ENCODE measurements around the gene EMILIN1. TPM values are rescaled to one million over a fixed set of nuclear protein-coding genes. Genes with fewer than 3 reads are reported as not detected.

EMILIN1 gene
- total and polyA plus RNA-seq, 10 of the 15 experiments (the other 5 are each of a cell fraction or from before 2014, with no cell fraction given) = 0.01 to 2.3 (median 1.2) TPM; not detected in 2

DNA sequence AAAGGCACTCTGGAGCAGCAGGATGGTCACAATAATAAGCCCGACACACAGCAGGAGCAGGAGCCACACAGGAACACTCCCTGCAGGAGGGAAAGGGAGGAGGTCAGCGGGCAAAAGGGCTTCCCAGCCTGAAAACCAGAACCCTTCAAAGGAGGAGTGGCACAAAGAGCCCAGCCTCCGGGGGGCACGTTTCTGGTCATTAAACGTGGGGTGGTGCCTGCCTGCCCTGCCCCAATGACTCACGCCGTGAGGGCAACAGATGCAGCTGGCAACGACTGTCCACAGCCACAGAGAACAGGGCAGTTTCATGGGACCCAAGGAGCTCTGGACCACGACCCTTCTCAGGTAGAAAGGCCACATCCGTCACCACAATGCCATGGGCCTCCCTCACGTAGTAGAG, 53.0 kb downstream of the EMILIN1 start:
- POLR2A ChIA-PET = no interaction called here
- H3K4me3 ChIP-seq = no peak overlapping the region
- ATAC-seq = no peak
- peaks cover 10 to 17% of the 10 kb centered on the region in 2 experiments for H3K36me3 ChIP-seq (ENCODE audit: control insufficient read depth in 2 of 2, insufficient read depth in 2 of 2, low read length in 1 of 2)
- no peak overlapping the region for H3K27ac ChIP-seq (ENCODE audit: control insufficient read depth, insufficient read depth)
- no peaks in the 10 kb centered on the region for H3K27me3 ChIP-seq (replicated peaks in 1 of 2; ENCODE audit: control insufficient read depth in 2 of 2, insufficient read depth in 2 of 2, low read length in 1 of 2)
- RAD21 ChIA-PET (ENCODE audit: unreplicated experiment) = no interaction called here
- no peak for DNase-seq (ENCODE audit: low read depth, low spot score)
- in situ Hi-C loops (cut with MboI) (no loop called here), intact Hi-C loops (cut with micrococcal nuclease; ENCODE audit: unreplicated experiment) (loop anchor here (5.0 kb wide), 1 partner anchor 51 kb away; no protein-coding TSS in a partner anchor)
- no peak for FAIRE-seq
- 89% methylated on average over 11 of the region's 11 CpGs for WGBS (ENCODE audit: insufficient coverage, insufficient replicate concordance, low lambda C conversion rate, missing lambda C conversion rate)
- no peak overlapping the region for H3K9ac ChIP-seq (ENCODE audit: control insufficient read depth, insufficient read depth, low read length)
- H4K20me1 ChIP-seq (ENCODE audit: control insufficient read depth, insufficient read depth) = no peaks in the 10 kb centered on the region
- SMC1A ChIA-PET (ENCODE audit: uncharacterized antibody, unreplicated experiment) = interaction anchor here (1.5 kb wide), 1 partner anchor 34 kb away, joined by 4 read pairs; no protein-coding TSS in a partner anchor
- no peaks in the 10 kb centered on the region for H3K9me3 ChIP-seq (replicated peaks; ENCODE audit: control insufficient read depth, insufficient read depth, low read length)
- no TSS peak for BruUV-seq (replicated peaks)
- H3K4me1 ChIP-seq (ENCODE audit: control insufficient read depth, insufficient read depth, low read length) = peaks cover 8% of the 10 kb centered on the region
- H3K79me2 ChIP-seq (ENCODE audit: control insufficient read depth, insufficient read depth, low read length) = peaks cover 19% of the 10 kb centered on the region
- CTCF ChIA-PET = interaction anchor here (1.4 kb wide), 1 partner anchor 44 kb away, joined by 4 read pairs; no protein-coding TSS in a partner anchor
- no peak overlapping the region for H2AFZ ChIP-seq (ENCODE audit: control insufficient read depth, low read depth, low read length)
- no peak overlapping the region for H3K4me2 ChIP-seq (ENCODE audit: control insufficient read depth, insufficient read depth)
- TF ChIP-seq, protein P1, sequence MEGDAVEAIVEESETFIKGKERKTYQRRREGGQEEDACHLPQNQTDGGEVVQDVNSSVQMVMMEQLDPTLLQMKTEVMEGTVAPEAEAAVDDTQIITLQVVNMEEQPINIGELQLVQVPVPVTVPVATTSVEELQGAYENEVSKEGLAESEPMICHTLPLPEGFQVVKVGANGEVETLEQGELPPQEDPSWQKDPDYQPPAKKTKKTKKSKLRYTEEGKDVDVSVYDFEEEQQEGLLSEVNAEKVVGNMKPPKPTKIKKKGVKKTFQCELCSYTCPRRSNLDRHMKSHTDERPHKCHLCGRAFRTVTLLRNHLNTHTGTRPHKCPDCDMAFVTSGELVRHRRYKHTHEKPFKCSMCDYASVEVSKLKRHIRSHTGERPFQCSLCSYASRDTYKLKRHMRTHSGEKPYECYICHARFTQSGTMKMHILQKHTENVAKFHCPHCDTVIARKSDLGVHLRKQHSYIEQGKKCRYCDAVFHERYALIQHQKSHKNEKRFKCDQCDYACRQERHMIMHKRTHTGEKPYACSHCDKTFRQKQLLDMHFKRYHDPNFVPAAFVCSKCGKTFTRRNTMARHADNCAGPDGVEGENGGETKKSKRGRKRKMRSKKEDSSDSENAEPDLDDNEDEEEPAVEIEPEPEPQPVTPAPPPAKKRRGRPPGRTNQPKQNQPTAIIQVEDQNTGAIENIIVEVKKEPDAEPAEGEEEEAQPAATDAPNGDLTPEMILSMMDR (IDR thresholded peaks at IDR 0.05 in 2 of 3, conservative IDR thresholded peaks at IDR 0.05 in 1 of 3; ENCODE audit: control insufficient read depth in 2 of 3, extremely low read depth in 1 of 3, insufficient read depth in 1 of 3, low read depth in 3 of 3, low read length in 3 of 3) = no peak
- TF ChIP-seq SREBF1 (IDR thresholded peaks at IDR 0.05; ENCODE audit: low read length) (no peak), RB1 (IDR thresholded peaks at IDR 0.05; ENCODE audit: borderline replicate concordance) (no peak), CHD4 (IDR thresholded peaks at IDR 0.05) (no peak), ASH2L (IDR thresholded peaks at IDR 0.05; ENCODE audit: borderline replicate concordance, low read depth) (no peak), NRF1 (conservative IDR thresholded peaks at IDR 0.05; ENCODE audit: low read depth, low read length) (no peak), HCFC1 (IDR thresholded peaks at IDR 0.05; ENCODE audit: low read length) (no peak), STAT3 (IDR thresholded peaks at IDR 0.05; ENCODE audit: low read depth, low read length) (no peak), EP300 (IDR thresholded peaks at IDR 0.05; ENCODE audit: borderline replicate concordance in 1 of 2, control insufficient read depth in 1 of 2, low read depth in 2 of 2, low read length in 2 of 2) (no peak)
- TF ChIP-seq, protein P2, sequence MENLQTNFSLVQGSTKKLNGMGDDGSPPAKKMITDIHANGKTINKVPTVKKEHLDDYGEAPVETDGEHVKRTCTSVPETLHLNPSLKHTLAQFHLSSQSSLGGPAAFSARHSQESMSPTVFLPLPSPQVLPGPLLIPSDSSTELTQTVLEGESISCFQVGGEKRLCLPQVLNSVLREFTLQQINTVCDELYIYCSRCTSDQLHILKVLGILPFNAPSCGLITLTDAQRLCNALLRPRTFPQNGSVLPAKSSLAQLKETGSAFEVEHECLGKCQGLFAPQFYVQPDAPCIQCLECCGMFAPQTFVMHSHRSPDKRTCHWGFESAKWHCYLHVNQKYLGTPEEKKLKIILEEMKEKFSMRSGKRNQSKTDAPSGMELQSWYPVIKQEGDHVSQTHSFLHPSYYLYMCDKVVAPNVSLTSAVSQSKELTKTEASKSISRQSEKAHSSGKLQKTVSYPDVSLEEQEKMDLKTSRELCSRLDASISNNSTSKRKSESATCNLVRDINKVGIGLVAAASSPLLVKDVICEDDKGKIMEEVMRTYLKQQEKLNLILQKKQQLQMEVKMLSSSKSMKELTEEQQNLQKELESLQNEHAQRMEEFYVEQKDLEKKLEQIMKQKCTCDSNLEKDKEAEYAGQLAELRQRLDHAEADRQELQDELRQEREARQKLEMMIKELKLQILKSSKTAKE (IDR thresholded peaks at IDR 0.05; ENCODE audit: low read depth, poor library complexity, severe bottlenecking) = no peak
- TF ChIP-seq, protein P3, sequence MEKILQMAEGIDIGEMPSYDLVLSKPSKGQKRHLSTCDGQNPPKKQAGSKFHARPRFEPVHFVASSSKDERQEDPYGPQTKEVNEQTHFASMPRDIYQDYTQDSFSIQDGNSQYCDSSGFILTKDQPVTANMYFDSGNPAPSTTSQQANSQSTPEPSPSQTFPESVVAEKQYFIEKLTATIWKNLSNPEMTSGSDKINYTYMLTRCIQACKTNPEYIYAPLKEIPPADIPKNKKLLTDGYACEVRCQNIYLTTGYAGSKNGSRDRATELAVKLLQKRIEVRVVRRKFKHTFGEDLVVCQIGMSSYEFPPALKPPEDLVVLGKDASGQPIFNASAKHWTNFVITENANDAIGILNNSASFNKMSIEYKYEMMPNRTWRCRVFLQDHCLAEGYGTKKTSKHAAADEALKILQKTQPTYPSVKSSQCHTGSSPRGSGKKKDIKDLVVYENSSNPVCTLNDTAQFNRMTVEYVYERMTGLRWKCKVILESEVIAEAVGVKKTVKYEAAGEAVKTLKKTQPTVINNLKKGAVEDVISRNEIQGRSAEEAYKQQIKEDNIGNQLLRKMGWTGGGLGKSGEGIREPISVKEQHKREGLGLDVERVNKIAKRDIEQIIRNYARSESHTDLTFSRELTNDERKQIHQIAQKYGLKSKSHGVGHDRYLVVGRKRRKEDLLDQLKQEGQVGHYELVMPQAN (conservative IDR thresholded peaks at IDR 0.05) = no peak
- TF ChIP-seq, protein P4, sequence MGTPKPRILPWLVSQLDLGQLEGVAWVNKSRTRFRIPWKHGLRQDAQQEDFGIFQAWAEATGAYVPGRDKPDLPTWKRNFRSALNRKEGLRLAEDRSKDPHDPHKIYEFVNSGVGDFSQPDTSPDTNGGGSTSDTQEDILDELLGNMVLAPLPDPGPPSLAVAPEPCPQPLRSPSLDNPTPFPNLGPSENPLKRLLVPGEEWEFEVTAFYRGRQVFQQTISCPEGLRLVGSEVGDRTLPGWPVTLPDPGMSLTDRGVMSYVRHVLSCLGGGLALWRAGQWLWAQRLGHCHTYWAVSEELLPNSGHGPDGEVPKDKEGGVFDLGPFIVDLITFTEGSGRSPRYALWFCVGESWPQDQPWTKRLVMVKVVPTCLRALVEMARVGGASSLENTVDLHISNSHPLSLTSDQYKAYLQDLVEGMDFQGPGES (IDR thresholded peaks at IDR 0.05) = no peak
- TF ChIP-seq, protein P5, sequence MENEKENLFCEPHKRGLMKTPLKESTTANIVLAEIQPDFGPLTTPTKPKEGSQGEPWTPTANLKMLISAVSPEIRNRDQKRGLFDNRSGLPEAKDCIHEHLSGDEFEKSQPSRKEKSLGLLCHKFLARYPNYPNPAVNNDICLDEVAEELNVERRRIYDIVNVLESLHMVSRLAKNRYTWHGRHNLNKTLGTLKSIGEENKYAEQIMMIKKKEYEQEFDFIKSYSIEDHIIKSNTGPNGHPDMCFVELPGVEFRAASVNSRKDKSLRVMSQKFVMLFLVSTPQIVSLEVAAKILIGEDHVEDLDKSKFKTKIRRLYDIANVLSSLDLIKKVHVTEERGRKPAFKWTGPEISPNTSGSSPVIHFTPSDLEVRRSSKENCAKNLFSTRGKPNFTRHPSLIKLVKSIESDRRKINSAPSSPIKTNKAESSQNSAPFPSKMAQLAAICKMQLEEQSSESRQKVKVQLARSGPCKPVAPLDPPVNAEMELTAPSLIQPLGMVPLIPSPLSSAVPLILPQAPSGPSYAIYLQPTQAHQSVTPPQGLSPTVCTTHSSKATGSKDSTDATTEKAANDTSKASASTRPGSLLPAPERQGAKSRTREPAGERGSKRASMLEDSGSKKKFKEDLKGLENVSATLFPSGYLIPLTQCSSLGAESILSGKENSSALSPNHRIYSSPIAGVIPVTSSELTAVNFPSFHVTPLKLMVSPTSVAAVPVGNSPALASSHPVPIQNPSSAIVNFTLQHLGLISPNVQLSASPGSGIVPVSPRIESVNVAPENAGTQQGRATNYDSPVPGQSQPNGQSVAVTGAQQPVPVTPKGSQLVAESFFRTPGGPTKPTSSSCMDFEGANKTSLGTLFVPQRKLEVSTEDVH (IDR thresholded peaks at IDR 0.05; ENCODE audit: low read depth, partially characterized antibody) = no peak

All from GM12878 (cell line).